GM18507 (cell line): ENCODE results near the gene GLCE.

Source experiments
- DNase-seq: peaks from one replicate; pipeline ENCODE4 v3.0.0; 2011; ENCODE audit warnings: low read depth; ENCODE audit not compliant: insufficient read length; ENCODE audit errors: extremely low spot score
- FAIRE-seq: peaks from 2 replicates; lab custom pipeline; 2011; peaks lifted over from hg19 to GRCh38; lab: Jason Lieb, UNC

GLCE gene

GRCh38 chr15:69160141-69160993, at the start of gene GLCE:
Gene GLCE (plus strand): TSS chr15:69160635. CDS start chr15:69255807, 95,172 bp downstream.
- DNase-seq (peak; percentile 99), FAIRE-seq (peak; percentile 93)

DNA sequence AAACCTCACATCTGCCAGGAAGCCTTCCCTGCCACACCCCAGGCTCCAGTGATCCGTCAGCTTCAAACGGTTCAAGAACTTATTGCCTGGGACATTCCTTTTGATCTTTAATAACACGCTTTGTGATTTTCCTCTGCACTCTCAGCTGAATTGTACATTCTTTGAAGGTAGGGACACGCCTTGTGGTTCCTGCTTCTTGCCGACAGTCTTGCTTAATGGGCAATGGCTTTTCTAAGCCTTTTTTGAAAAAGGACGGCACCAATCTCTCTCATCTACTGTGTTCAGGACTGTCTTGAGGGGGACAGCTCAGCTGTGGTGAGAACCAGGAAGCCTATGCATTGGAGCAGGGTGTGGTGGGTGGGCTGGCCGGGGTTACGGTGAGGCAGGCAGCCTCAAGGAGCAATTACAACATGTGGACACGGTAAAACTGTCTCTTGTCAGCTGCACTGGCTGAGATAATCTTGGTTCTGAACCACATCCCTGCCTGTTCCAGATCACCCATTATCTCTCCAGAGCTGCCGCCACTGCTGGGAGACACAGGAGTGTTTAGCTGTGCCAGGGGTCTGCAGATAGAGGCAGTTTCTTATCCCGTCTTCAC, 46.0 kb upstream of the GLCE start:
- no peak for FAIRE-seq
- no peak for DNase-seq

GRCh38 chr15:69115031-69115430, 45.4 kb upstream of the GLCE start:
- FAIRE-seq (no peak), DNase-seq (no peak)

GRCh38 chr15:69116391-69116790, 44.0 kb upstream of the GLCE start:
- no peak for FAIRE-seq

DNA sequence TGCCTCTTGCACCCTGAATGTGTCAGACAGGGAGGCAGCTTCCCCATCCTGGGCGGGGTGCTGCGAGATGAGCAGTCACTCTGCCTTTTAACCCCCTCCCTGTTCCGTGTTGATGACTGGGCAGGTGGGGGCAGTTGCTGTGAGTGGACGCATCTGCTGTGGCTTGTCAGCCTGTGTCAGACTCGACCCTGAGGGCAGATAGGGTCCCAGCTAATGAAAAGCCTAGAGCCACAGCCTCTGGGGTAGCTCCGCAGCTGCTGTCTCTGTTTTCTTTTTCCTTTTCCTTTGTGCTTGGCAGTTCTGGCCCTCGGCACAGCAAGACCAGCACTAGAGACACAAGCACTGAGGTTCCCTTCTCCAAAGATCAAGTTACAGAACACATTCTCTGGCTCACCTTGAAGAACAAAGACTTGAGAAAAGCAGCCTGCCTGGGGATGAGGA, 43.0 kb upstream of the GLCE start:
- no peak for DNase-seq
- no peak for FAIRE-seq

More at GRCh38 chr15:69116391-69116790, 44.0 kb upstream of the GLCE start:
- no peak for DNase-seq

- no peak for DNase-seq
- no peak for FAIRE-seq
Measured at GRCh38 chr15:69118089-69118488, 42.3 kb upstream of the GLCE start.

DNA sequence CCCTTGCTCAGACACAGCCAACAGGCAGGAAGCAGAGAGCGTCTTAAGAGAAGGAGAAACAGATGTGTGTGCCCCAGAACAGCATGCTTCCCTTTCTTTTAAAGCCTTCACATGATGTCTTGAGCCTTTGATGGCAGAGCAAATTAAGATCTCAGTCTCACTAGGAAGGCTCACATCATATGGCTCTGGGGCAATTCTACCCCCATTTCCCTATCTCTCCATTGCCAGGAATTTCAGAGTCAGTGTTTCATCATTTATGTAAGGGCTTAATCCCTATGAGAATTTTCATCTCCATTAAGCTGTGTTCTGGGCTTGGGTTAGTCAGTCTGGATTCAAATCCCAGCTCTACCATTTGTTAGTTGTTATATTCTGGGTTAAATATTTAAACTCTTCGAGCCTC, 41.4 kb upstream of the GLCE start:
- DNase-seq (no peak), FAIRE-seq (no peak)

GRCh38 chr15:69119683-69120395, 40.6 kb upstream of the GLCE start:
- no peak for DNase-seq
- FAIRE-seq, result no peak

GRCh38 chr15:69120732-69121131, 39.7 kb upstream of the GLCE start:
- DNase-seq (no peak), FAIRE-seq (no peak)

DNA sequence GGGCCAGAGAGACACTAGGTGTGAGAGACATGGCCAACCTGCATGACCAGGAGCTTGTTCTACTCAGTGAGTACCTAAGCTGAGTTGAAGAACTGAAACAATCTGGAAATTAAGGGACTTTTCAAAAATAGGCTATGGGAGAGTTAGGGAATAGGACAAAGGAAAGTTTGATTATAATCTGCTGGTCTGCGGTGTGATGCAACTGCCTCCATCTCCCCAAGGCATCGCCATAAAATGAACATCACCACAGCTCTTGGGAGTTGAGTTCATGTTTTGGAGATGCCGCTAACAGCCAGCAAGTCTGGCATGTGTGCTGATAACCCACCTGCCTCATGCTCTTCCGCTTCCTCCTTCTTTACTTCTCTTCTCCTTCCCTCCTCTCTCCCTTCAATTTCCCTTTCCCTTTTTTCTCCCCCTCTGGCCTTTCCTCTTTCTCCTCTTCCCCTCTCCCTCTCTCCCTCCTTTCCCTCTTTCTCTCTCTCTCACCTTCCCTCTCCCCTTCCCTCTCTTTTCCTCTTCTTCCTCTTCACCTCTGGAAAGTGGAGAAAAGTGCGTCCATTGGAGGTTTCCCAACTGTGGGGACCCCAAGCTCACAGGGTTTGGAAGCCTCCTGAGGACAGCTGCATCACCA, 39.1 kb upstream of the GLCE start:
- FAIRE-seq, result no peak
- no peak for DNase-seq

- DNase-seq (no peak), FAIRE-seq (no peak)
Measured at GRCh38 chr15:69125236-69125635, 35.2 kb upstream of the GLCE start.

GRCh38 chr15:69126054-69126469, 34.4 kb upstream of the GLCE start:
- FAIRE-seq, result no peak
- no peak for DNase-seq

- DNase-seq, result no peak
- FAIRE-seq, result no peak
Measured at GRCh38 chr15:69127306-69127705, 33.1 kb upstream of the GLCE start.

DNA sequence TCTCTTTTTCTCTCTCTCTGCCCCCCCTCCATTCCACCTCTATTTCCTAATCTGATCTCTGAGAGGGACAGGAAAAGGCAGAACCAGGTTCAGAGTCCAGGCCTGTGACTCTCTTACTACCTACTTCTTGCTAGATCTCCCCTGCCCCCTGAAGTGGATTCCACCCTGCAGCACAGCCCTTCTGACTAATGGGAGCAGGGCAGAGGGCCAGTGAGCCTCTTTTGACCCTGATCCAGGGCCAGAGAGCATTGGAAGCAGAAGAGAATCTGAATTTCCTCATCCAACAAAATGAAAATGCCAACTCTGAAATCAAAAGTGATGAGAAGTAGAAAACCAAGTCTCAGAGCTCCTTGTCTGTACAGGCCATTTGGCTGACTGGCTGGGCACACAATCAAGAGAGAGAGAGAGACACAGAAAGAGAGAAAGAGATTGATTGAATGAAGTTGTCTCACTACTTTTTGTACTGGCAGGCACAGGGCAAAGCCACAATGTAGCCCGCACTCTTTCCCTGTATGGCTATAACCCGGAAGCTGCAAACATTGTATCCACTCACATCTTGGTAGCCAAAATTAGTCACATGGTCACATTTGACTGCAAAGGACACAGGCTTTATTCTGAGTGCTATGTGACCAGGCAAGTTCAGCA, 31.6 kb upstream of the GLCE start:
- no peak for DNase-seq

GRCh38 chr15:69131362-69132220, 28.8 kb upstream of the GLCE start:
- FAIRE-seq, result no peak
- no peak for DNase-seq

More for the DNA sequence above, 31.6 kb upstream of the GLCE start:
- no peak for FAIRE-seq

DNA sequence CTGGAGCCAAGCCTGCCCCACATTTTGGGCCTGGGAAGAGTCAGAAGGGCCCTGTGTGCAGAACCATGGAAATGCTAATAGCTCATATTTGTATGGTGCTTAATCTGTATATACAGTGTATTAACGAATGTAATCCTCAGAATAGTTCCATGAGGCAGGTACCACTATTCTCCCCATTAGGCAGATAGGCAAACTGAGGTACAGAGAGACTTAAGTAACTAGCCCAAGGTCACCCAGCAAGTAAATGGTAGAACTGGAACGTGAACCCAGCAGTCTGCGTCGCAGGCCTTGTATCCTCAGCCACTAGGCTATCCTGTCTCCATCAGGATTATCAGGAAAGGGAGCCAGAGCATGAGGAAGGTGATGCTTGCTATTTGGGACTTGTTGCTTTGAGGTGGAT, 28.0 kb upstream of the GLCE start:
- DNase-seq (no peak), FAIRE-seq (no peak)

DNA sequence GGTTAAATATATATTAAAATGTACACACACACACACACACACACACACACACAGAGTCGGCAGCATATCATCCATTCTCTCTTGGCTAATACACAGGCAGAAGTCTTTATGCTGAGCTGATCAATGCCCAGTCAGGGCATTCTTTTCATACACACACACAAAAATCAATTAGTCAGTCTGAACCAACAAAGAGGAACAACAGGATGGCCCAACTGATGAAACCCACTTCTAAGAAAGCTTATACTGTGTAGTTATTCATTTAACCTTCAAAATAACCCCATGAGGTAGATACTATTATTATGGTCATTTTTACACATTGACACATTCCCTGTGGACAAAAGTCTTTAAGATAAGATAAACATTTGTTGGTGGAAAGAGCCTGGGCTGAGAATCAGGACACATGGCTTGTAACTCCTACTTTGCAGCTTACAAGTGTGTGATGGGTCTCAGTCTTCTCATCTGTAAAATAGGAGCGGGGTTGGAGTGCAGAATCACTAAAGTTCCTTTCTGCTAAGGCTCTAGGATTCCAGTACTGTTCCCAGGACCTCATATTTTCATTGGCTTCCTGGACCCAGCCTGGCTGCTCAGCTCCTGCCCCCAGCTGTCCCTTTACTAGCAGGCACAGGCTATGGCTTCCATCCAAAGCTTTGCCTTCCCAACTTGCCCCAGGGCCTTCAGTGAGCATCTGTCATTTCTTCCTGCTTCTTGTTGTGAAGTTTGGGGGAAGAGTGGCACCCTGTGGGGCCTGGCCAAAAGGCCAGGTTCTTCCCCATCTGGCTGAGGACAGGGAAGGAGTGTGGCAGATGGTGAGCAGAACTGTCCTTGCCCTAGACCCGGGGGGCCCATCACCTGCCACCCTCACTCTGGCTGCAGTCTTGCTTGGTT, 27.2 kb upstream of the GLCE start:
- DNase-seq, result no peak
- no peak for FAIRE-seq
